Keratinocyte (primary cell): ENCODE measurements around the gene KCNIP3. TPM values are rescaled to one million over a fixed set of nuclear protein-coding genes. Genes with fewer than 3 reads are reported as not detected.

Experiments used
- DNase-seq: peaks from one replicate; pipeline ENCODE4 v3.0.0-alpha.2; 2011; ENCODE audit warnings: low read depth, missing footprints, low spot score
- FAIRE-seq: peaks from 2 replicates; lab custom pipeline; 2011; peaks lifted over from hg19 to GRCh38; lab: Jason Lieb, UNC
- H2AFZ ChIP-seq: 2 replicates; pipeline ENCODE4 v1.6.0; 2012; ENCODE audit warnings: low read length, control low read depth, inconsistent platforms; ENCODE audit not compliant: control insufficient read depth
- H3K27ac ChIP-seq: 2 replicates; pipeline ENCODE4 v1.5.1; 2011; ENCODE audit warnings: low read length; ENCODE audit not compliant: control insufficient read depth, insufficient read depth
- H3K27me3 ChIP-seq: 3 replicates; pipeline ENCODE4 v1.6.0; 2011; ENCODE audit warnings: low read length; ENCODE audit not compliant: control insufficient read depth, insufficient read depth; ENCODE audit errors: extremely low read depth
- H3K36me3 ChIP-seq, 2 experiments: 2 replicates in 1 of 2; 3 replicates in 1 of 2; pipeline ENCODE4 v1.5.1; 2011; ENCODE audit warnings: low read length in 2 of 2, mild to moderate bottlenecking in 1 of 2; ENCODE audit not compliant: control insufficient read depth in 2 of 2, insufficient read depth in 2 of 2; ENCODE audit errors: extremely low read depth in 1 of 2
- H3K4me1 ChIP-seq: 3 replicates; pipeline ENCODE4 v1.5.1; 2011; ENCODE audit warnings: low read length; ENCODE audit not compliant: control insufficient read depth, insufficient read depth; ENCODE audit errors: extremely low read depth
- H3K4me2 ChIP-seq: 3 replicates; pipeline ENCODE4 v1.6.0; 2011; ENCODE audit warnings: low read depth, low read length; ENCODE audit not compliant: control insufficient read depth, insufficient read depth; ENCODE audit errors: extremely low read depth
- H3K4me3 ChIP-seq, 3 experiments: fragments of 200-600 bp in 1 of 3; sonication (generic) in 1 of 3; 2 replicates in 2 of 3; 3 replicates in 1 of 3; pipeline ENCODE4 v1.5.1; 2011 to 2016; ENCODE audit warnings: low read length in 3 of 3, mild to moderate bottlenecking in 3 of 3, control low read depth in 2 of 3, inconsistent platforms in 1 of 3, low read depth in 1 of 3, mixed read lengths in 1 of 3, mixed run types in 1 of 3, moderate library complexity in 1 of 3; ENCODE audit not compliant: control insufficient read depth in 2 of 3, insufficient read depth in 2 of 3; ENCODE audit errors: extremely low read depth in 1 of 3
- H3K79me2 ChIP-seq: 2 replicates; pipeline ENCODE4 v1.6.0; 2012; ENCODE audit warnings: low read length; ENCODE audit not compliant: control insufficient read depth, insufficient read depth
- H3K9ac ChIP-seq: 3 replicates; pipeline ENCODE4 v1.6.0; 2011; ENCODE audit warnings: low read length; ENCODE audit not compliant: control insufficient read depth, insufficient read depth; ENCODE audit errors: extremely low read depth
- H3K9me1 ChIP-seq: 3 replicates; pipeline ENCODE4 v1.6.0; 2011; ENCODE audit warnings: low read length; ENCODE audit not compliant: control insufficient read depth, insufficient read depth; ENCODE audit errors: extremely low read depth
- H3K9me3 ChIP-seq: 2 replicates; pipeline ENCODE4 v1.5.1; 2012; ENCODE audit warnings: low read depth, low read length; ENCODE audit not compliant: control insufficient read depth
- H4K20me1 ChIP-seq: 3 replicates; pipeline ENCODE4 v1.6.0; 2011; ENCODE audit warnings: low read length; ENCODE audit not compliant: control insufficient read depth, insufficient read depth; ENCODE audit errors: extremely low read depth
- CTCF ChIP-seq, 3 experiments: IDR thresholded peaks in 1 of 3; conservative IDR thresholded peaks in 1 of 3; optimal IDR thresholded peaks in 1 of 3; 2 replicates in 2 of 3; 3 replicates in 1 of 3; pipeline versions ENCODE3 to v1.5.1; 2011; ENCODE audit warnings: low read length in 3 of 3, mild to moderate bottlenecking in 3 of 3, moderate library complexity in 2 of 3, control low read depth in 1 of 3, inconsistent platforms in 1 of 3; ENCODE audit not compliant: insufficient read depth in 2 of 3; ENCODE audit errors: extremely low read depth in 1 of 3
- EZH2 ChIP-seq: IDR thresholded peaks from one replicate; pipeline ENCODE4 v1.6.1; 2012; ENCODE audit warnings: inconsistent platforms, mild to moderate bottlenecking, low read length, moderate library complexity
- dilution Hi-C: fragments of 300-500 bp; cut with MboI; formaldehyde crosslinking; loops from one replicate; pipeline ENCODE4 v1.7.0; 2020; ENCODE audit warnings: low sequenced_read_pairs; ENCODE audit not compliant: extremely low pct_ligation_motif_present
- polyA plus RNA-seq, 5 experiments: library from polyadenylated mRNA; depleted of rRNA in 3 of 5; stranded (reverse) in 3 of 5; stranded (forward) in 1 of 5; unstranded in 1 of 5; fragments of >200 nt; gene quantifications; 1 replicate in 1 of 5; 2 replicates in 3 of 5; 3 replicates in 1 of 5; pipeline versions ENCODE4 v1.2.1 to v1.2.3, GENCODE V29; 2011 to 2012; ENCODE audit warnings: missing spikeins in 2 of 5, low read depth in 1 of 5, low replicate concordance in 1 of 5

The KCNIP3 gene
- polyA plus RNA-seq, 1 donor (not counting 4 experiments of a cell fraction or from before 2014, with no cell fraction given) = 0.66 TPM

GRCh38 chr2:95356821-95357700 lies 59.9 kb downstream of the KCNIP3 start:
- Histone ChIP-seq H3K27me3 (peaks cover 14% of the 10 kb centered on the region), H3K9me3 (no peaks in the 10 kb centered on the region), H3K4me1 (no peaks in the 10 kb centered on the region), H3K4me2 (no peak overlapping the region), H3K36me3 (no peaks in the 10 kb centered on the region), H3K4me3 (no peak overlapping the region), H3K9me1 (no peaks in the 10 kb centered on the region), H3K79me2 (no peaks in the 10 kb centered on the region), H3K9ac (no peak overlapping the region), H2AFZ (no peak overlapping the region), H3K27ac (no peak overlapping the region), H4K20me1 (no peaks in the 10 kb centered on the region)
- no peak for DNase-seq
- no peak for FAIRE-seq
- no peak for TF ChIP-seq EZH2
- TF ChIP-seq CTCF (optimal IDR thresholded peaks at IDR 0.05 in 1 of 3, IDR thresholded peaks at IDR 0.05 in 1 of 3, conservative IDR thresholded peaks at IDR 0.05 in 1 of 3; ENCODE audit: extremely low read depth in 1 of 3, insufficient read depth in 2 of 3, low read length in 3 of 3) = no peak
- dilution Hi-C loops = no loop called here

GRCh38 chr2:95357717-95358280 lies 60.7 kb downstream of the KCNIP3 start:
- dilution Hi-C loops = no loop called here
- no peak for DNase-seq
- no peak for FAIRE-seq

More at GRCh38 chr2:95357717-95358280, 60.7 kb downstream of the KCNIP3 start:
- H3K4me1 ChIP-seq = no peaks in the 10 kb centered on the region
- H3K79me2 ChIP-seq = no peaks in the 10 kb centered on the region
- H3K9me1 ChIP-seq = no peaks in the 10 kb centered on the region
- no peak overlapping the region for H2AFZ ChIP-seq
- H3K9ac ChIP-seq = no peak overlapping the region
- no peak for TF ChIP-seq EZH2
- no peak for TF ChIP-seq CTCF (optimal IDR thresholded peaks at IDR 0.05 in 1 of 3, IDR thresholded peaks at IDR 0.05 in 1 of 3, conservative IDR thresholded peaks at IDR 0.05 in 1 of 3; ENCODE audit: extremely low read depth in 1 of 3, insufficient read depth in 2 of 3, low read length in 3 of 3)
- H3K9me3 ChIP-seq = no peaks in the 10 kb centered on the region
- H3K4me3 ChIP-seq = no peak overlapping the region
- peaks cover 14% of the 10 kb centered on the region for H3K27me3 ChIP-seq
- H3K27ac ChIP-seq = no peak overlapping the region
- no peak overlapping the region for H3K4me2 ChIP-seq
- H3K36me3 ChIP-seq = no peaks in the 10 kb centered on the region
- H4K20me1 ChIP-seq = no peaks in the 10 kb centered on the region
